Measurements from ENCODE around the gene HPDL.
"Not testable (repeated sequence)": the region's sequence is repeated elsewhere in the genome, so short reads cannot be mapped to it uniquely, and the experiment has no call there.

The HPDL gene

DNA sequence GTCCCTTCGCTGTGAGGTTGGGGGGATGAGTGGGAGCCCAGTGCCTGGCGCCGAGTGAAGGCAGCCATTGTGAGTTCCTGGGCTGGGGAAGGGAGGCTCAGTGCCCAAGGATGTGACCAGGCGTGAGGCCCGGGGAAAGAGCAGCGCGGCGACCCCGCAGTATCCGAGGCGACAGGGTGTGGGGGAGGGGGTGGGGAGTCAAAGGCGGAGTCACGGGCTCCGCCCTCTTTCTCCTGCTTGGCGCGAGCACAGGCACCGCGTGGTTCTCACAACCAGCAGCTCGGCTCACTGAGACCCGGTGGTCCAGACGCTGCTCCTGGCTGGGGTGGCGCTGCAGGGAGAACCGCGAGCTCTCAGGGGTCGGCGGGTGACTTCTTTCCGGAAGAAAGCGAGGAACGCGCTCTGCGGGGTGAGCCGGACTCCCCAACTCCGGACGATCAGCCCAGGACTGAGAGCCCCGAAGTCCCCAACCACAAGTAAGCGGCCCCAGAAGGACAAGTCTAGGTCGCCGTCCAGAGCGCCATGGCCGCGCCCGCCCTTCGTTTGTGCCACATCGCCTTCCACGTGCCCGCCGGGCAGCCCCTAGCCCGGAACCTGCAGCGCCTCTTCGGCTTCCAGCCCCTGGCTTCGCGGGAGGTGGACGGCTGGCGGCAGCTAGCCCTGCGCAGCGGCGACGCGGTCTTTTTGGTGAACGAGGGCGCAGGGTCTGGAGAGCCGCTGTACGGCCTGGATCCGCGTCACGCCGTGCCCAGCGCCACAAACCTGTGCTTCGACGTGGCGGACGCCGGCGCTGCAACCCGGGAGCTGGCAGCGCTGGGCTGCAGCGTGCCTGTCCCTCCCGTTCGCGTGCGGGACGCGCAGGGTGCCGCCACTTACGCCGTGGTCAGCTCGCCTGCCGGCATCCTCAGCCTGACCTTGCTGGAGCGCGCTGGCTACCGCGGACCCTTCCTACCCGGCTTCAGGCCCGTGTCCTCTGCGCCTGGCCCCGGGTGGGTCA lies at the start of gene HPDL:
Gene HPDL (plus strand): TSS at position 269 of the 997 bp plus-strand sequence. CDS start 254 bp downstream, at position 523.
- peak; percentile 84 for DNase-seq

DNA sequence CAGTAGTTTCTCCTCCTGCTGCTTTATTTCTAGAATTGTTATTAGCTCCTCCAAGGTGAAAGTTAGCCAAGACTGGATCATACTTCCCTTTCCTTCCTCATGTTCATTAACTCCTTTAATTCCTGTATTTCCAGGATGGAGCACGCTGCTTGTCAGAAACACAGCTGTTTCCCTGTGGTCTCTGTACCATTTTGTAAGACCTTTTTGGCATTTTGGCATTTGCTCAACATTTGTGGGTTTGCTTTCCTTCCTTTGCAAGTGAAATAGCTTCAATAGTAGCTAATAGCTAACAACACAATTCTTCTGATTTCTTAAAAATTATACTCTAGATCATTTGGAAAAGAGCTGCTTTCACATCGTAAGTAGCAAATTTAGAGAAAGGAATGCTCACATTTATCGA lies 44.3 kb upstream of the HPDL start:
- no peak for DNase-seq

DNA sequence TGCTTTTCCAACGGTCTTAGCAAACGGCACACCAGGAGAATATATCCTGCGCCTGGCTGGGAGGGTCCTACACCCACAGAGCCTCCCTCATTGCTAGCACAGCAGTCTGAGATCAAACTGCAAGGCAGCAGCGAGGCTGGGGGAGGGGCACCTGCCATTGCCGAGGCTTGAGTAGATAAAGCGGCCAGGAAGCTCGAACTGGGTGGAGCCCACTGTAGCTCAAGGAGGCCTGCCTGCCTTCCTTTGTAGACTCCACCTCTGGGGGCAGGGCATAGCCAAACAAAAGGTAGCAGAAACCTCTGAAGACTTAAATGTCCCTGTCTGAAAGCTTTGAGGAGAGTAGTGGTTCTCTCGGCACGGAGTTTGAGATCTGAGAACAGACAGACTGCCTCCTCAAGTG lies 41.8 kb upstream of the HPDL start:
- DNase-seq = not testable (repeated sequence)

DNA sequence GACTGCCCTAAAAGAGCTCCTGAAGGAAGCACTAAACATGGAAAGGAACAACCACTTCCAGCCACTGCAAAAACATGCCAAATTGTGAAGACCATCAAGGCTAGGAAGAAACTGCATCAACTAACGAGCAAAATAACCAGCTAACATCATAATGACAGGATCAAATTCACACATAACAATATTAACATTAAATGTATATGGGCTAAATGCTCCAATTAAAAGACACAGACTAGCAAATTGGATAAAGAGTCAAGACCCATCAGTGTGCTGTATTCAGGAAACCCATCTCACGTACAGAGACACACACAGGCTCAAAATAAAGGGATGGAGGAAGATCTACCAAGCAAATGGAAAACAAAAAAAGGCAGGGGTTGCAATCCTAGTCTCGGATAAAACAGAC lies 40.2 kb upstream of the HPDL start:
- DNase-seq = not testable (repeated sequence)

DNA sequence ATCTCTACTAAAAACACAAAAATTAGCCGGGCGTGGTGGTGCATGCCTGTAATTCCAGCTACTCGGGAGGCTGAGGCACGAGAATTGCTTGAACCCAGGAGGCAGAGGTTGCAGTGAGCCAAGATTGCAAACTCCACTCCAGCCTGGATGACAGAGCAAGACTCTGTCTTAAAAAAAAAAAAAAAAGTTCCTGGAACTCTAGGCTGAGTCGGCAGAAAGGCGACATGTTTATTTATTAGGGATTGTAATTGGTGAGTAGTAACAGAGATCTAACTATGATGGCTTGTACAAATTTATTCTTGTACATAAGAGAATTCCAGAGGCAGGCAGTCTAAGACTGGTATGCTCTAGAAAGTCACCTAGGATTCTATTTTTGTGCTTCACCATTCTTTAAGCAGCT lies 35.7 kb upstream of the HPDL start:
- DNase-seq = not testable (repeated sequence)

DNA sequence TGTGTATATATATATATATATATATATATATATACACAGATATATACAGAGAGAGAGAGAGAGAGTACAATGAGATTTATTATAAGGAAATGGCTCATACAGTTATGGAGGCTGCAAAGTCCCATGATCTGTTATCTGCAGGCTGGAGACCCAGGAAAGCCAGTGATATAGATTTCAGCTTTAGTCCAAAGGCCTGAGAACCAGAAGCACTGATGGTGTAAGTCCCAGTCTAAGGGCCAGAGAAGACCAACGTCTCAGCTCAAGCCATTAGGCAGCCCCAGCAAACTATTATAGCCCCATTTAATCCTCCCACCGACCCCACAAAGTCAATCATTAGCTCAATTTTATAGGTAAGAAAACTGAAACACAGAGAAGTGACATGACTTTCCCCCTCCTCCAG lies 35.0 kb upstream of the HPDL start:
- no peak for DNase-seq

DNA sequence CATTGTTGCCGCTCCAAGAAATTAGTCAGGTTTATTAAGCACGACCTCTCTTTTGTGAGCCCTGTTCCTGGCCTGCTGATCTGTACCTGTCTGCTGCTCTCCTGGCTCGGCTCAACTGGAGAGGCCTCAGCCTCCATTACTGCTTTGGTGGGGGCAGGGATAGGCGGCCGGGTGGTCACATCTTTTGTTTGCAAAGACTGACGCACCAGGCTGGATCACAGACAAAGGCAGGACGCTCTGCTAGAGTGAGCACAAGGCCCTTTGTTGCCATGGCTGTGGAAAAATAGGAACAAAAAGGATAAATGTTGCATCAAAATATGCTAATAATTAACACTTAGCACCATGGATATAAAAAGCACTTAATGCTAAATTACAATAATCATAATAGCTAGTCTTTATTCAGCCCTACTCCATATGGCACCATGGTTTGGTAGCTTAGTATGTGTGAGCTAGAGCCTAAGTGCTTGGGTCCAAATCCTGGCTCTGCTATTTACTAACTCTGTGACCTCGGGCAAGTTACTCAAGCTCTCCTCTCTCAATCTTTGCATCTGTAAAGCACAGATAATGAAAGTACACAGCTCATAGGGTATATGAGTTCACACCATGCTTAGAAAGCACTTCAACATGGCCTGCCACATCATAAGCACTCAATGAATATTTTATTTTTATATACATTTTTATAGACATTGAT lies 28.9 kb upstream of the HPDL start:
- no peak for DNase-seq

DNA sequence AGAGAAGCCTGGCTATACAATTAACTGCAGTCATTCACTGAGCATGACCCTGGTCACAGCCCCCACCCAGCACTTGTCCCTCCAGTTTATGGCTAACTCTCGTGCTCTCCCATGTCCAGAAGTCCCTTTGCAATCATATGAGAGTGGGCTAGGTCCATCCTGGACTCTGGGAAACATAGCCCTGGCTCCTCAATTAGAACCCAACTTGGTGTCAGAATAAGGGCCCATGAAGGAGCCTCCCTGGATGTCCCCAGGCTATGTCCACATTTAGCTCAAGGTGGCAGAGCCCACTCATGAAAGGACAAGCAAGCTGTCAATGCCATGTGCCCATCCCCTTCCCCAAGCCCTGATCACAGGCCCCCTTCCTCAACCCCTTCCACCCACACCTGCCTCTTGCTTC lies 27.4 kb upstream of the HPDL start:
- DNase-seq = no peak

DNA sequence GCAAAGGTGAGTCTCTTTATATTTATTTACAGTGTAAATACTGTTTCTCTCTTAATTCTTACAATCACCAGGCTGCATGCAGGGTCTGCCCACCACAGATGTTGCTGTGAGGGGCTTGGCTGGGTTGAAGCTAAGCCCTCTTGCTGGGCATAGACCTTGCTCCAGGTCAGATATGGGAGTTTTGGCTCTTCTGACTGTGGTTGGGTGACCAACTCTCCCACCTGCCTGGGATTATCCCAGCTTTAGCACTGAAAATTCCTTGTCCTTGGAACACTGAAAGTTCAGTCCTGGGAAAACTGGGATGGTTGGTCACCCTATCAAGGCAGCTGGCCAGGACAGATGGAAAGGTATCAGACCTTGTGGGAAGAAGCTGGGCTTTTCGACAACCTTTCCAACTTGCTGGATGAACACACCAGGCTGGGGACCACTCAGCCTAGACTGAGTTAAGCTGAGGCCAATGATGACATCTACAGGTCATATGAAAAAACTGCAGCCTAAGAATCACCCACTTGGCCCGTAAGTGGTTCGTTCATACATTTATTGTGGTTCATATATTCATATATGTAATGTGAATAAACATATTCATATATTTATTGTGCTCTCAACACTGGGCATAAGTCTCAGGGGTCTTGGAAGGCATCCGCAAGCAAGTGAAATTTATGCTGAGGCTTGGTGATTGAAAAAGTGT lies 26.6 kb upstream of the HPDL start:
- DNase-seq = peak; percentile 67

DNA sequence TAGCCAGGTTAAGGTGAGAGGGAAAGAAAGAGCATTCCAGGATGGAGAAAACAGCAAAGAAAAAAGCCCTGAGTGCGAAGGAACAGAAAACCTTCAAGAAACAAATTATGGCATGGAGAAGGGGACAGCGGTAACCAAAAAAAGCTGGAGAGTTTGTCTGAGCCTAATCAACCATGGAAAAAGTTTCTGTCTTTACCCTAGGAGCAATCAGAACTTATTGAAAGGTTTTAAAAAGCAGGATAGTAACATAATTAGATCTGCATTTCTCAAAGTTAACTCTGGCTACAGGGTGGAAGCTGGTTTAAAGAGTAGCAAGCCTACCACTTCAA lies 26.1 kb upstream of the HPDL start:
- no peak for DNase-seq

DNA sequence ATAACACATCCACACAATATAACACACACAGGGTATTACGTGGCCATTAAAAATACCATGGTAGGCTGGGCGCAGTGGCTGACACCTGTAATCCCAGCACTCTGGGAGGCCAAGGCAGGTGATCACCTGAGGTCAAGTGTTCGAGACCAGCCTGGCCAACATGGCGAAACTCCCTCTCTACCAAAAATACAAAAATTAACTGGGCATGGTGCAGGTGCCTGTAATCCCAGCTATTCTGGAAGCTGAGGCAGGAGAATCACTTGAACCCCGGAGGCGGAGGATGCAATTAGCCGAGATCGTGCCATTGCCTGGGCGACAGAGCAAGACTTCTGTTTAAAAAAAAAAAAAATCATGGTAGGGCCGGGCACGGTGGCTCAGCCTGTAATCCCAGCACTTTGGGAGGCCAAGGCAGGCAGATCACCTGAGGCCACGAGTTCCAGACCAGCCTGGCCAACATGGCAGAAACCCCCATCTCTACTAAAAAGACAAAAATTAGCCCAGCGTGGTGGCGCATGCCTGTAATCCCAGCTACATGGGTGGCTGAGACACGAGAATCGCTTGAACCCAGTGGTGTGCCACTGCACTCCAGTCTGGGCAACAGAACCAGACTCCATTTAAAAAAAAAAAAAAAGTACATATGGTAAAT lies 24.1 kb upstream of the HPDL start:
- DNase-seq = no peak

DNA sequence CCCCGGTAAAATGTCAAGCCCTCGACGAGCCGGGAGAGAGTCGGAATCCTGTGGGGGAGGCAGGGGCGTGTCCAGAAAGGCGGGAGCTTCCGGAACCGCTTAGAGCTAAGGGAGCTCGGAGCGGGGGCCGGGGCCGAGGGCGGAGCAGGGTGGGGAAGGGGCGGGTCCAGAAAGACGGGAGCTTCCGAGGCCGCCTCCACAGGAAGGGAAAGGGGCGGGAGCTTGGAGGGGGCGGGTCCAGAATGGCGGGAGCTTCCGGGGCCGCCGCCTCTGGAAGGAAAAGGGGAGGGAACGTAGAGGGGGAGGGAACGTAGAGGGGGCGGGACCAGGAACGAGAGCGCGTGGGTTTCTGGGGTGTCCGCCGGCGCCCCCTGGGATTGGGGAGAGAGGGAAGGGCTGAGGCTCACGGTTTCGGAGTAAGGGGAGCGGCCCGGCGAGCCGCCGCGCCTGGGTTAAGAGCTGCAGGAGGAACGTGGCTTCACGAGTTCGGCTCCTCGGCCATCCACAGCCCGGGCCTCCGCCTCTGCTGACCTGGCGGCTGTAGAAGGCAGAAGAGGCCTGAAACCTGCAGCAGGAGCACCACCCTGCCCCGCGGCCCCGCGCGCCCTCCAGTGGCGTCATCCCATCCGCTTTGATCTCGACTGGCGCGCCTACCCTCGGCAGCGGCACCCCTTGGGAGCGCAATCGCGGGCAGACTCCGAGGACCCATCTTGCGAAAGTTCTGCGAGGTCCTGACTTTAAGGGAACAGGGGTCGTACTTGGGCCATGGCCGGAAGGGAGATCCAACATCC lies 23.0 kb upstream of the HPDL start:
- DNase-seq = peak; percentile 99

DNA sequence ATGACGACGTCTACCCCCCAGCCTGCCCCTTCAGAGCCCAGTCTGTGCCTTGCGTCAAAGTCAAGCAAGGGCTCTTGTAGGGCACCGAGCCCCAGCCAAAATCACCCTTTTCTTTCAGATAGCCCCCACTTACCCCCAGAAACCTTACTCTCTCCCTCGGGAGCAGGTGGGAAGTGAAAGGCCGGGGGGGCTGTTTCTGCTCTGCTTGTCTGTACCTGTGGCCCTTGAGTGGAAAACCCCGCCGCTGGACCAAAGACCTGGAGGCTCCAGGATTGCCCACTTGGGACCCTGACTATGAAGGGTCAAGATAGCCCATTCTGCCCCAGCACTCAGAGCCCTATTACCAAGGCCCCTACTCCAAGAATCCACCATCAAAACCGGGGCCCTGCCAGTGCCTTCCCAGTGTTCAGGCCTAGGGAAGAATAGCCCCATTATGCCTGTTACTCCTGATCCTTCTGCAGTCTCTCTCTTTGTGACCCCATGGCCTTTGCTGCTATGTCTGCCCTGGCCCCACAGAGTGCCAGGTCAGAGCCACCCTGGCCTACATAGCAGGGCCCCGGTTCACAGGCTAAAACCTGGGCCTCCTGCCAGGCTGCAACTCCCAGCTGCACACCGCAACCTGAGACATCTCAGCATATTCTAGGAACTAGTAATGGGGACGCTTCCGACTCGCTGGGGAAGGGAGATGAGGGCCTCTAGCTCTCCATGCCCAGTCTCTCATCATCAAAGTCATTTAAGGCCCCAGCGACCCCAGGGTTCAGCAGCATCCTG lies 22.2 kb upstream of the HPDL start:
- no peak for DNase-seq

DNA sequence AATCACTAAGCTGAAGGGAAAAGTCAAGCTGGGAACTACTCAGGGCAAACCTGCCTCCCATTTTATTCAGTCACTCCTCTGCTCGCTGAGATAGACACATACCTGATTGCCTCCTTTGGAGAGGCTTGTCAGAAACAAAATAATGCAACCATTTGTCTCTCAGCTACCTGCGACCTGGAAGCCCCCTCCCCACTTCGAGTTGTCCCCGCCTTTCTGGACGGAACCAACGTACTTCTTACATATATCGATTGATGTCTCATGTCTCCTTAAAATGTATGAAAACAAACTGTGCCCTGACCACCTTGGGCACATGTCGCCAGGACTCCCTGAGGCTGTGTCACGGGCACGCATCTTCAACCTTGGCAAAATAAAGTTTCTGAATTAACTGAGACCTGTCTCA lies 21.5 kb upstream of the HPDL start:
- no peak for DNase-seq

DNA sequence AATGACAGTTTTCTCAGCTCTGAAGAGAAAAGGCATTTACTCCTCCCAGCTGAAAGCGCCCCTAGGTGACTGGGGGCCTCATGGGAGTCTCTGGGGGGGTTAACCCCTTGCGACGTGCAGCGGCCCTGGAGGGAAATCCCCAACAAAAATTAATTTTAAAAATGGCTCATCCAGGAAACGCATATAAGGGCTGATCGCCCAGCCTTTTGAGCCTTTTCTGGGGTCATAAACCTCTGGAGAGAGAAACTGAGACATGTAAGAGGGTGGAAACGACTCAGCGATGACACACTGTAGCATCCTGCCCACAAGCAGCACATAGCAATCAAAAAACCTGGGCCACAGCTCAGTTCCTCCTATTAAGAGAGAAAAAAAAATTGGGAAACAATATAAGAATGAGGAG lies 20.4 kb upstream of the HPDL start:
- DNase-seq = peak; percentile 60

DNA sequence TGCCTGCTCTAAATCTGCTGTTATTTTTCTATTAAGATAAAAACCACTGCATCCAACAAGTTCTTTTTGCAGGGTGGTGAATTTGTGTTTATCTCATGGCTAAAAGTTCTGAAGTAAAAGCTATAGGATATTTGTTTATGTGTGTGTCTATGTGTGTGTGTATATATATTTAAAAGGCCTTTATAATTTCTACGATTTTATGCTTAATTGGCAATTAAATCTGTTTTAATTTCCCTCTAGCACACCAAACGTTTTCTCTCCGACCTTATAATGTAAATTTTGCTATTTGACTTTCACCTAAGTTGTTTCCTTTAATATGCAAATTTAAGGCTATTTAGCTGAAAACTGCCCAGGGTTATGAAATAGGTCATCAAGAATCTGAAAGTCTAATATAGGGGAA lies 19.8 kb upstream of the HPDL start:
- no peak for DNase-seq

DNA sequence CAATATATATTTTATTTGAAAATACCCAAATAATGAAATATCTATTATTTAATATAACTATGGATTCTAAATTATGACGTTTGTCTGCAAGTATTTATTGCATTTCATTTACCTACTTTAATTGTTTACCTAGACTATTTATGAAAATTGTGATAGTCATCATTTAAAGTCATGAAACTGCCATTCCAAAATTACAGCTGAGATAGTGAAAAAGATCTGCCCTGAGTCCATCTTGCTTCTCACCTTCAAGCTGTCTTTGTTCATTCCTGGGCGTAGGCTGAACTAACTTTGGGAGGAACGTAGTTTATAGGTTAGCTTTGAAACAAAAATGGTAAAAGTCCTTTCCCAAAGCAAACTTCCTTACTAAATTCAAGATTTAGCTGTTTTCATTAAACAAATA lies 12.4 kb upstream of the HPDL start:
- no peak for DNase-seq

DNA sequence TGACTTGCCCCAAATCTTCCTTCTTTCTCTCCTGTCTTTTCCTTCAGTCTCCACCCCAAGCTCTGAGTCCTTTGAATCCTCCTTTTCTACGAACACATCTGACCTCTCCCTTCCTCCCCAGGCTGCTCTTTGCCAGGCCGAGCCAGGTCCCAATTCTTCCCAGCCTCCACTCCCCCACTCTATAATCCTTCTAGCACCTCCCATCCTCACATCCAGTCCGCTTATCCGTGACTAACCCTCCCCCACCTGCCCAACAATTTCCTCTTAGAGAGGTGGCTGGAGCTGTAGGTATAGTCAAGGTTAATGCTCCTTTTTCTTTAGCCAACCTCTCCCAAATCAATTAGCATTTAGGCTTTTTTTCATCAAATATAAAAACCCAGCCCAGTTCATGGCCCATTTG lies 9.5 kb upstream of the HPDL start:
- DNase-seq = no peak

DNA sequence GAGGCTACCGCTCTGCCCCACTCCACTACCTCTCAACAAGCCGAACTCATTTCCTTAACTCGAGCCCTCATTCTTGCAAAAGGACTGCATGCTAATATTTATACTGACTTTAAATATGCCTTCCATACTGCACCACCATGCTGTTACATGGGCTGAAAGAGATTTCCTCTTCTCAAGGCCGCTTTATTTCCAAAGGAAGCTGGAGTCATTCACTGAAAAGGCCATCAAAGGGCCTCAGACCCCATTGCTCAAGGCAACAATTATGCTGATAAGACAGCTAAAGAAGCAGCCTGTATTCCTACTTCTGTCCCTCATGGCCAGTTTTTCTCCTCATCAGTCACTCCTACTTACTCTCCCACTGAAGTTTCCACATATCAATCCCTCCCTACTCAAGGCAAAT lies 6.9 kb upstream of the HPDL start:
- DNase-seq = no peak

DNA sequence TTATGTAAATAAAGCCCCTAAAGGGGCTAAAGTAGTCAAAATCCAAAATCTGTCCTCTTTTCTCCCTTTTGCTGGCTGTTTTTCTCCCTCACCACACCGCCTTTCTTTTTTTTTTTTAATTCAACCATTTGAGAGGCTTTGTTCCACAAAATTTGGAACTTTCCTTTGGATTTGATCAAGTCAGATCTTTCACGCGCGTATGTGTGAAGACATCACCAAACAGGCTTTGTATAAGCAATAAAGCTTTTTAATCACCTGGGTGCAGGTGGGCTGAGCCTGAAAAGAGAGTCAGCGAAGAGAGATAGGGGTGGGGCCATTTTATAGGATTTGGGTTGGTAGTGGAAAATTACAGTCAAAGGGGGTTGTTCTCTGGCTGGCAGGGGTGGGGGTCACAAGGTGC lies 5.3 kb upstream of the HPDL start:
- no peak for DNase-seq

DNA sequence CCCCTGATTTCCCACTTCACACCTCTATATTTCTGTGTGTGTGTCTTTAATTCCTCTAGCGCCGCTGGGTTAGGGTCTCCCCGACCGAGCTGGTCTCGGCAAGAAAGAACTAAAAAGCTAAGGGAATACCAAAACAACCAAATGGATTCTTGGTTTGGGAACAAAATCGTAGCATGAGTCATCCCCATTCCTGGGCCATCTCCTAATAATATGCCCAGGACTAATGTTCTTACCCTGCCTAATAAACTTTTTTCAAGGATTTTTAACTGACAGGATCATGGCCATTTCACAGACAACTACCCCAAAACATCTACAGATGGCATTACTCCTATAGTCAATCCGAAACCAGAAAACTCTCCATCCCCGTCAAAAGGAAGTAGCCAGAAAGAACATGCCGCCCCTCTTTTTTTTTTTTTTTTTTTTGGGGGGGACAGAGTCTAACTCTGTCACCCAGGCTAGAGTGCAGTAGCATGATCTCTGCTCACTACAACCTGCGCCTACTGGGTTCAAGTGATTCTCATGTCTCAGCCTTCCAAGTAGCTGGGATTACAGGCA lies 4.1 kb upstream of the HPDL start:
- DNase-seq = no peak
